A673 (cell line): Measurements from ENCODE around the gene HOXB1.

Experiments
- EZH2 ChIP-seq: fragments of 200-600 bp; sonication (generic); IDR thresholded peaks from 2 replicates; pipeline ENCODE4 v1.6.1; 2017; ENCODE audit warnings: borderline replicate concordance, low read depth, mild to moderate bottlenecking, mixed read lengths, antibody characterized with exemption, low read length; ENCODE audit not compliant: poor library complexity, severe bottlenecking
- TF ChIP-seq, protein P1 (sequence below): fragments of 300-800, 200-600 bp; sonication (generic); conservative IDR thresholded peaks from 2 replicates; pipeline ENCODE4 v1.5.1; 2017; ENCODE audit warnings: low read depth, mild to moderate bottlenecking, antibody characterized with exemption, low read length, moderate library complexity, mixed read lengths

DNA sequence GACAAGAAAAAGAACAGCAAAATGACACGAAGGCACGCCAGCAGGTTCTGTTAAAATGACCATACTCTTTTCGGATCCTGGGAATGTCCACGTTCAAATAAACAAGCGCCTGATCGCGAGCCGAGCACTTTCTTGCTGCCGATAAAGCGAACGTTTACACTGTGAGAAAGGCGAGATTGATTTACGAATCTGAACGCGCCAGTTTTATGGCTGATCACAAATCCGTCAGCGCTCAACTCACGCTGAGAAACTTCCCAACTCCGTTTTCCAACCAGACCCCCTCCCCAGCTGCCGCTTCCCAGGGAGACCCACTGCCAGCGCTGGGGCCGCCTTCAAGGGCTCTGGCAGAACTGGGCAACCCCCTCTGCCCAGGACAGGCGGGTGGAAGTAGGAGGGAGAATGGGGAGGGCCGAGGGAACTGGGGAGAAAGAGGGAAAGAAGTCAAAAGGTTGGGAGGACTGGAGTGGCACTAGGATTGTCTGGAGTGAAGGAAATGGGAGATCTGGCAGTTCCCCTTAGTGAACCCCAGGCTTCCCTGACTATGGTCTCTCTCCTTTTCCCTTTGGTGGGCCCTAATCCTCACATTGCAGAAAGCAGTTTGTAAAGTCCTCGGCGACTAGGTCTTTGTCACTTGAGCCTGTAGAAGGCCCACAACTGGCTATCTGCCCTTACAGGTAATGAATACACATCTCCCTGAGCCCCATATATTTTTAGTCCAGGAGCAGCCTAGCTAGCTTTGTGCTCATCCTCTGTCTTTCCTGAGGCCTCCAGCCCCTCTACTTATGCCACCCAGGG is 40.4 kb upstream of the HOXB1 start:
- TF ChIP-seq, protein P1, sequence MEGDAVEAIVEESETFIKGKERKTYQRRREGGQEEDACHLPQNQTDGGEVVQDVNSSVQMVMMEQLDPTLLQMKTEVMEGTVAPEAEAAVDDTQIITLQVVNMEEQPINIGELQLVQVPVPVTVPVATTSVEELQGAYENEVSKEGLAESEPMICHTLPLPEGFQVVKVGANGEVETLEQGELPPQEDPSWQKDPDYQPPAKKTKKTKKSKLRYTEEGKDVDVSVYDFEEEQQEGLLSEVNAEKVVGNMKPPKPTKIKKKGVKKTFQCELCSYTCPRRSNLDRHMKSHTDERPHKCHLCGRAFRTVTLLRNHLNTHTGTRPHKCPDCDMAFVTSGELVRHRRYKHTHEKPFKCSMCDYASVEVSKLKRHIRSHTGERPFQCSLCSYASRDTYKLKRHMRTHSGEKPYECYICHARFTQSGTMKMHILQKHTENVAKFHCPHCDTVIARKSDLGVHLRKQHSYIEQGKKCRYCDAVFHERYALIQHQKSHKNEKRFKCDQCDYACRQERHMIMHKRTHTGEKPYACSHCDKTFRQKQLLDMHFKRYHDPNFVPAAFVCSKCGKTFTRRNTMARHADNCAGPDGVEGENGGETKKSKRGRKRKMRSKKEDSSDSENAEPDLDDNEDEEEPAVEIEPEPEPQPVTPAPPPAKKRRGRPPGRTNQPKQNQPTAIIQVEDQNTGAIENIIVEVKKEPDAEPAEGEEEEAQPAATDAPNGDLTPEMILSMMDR, result no peak
- TF ChIP-seq EZH2, result no peak
